ENCODE results near the gene NDUFS8. TPM values are rescaled to one million over a fixed set of nuclear protein-coding genes. Genes with fewer than 3 reads are reported as not detected.

NDUFS8 gene
- total and polyA plus RNA-seq, 10 of the 15 experiments (the other 5 are each of a cell fraction or from before 2014, with no cell fraction given) = 17.6 to 308 (median 120) TPM

DNA sequence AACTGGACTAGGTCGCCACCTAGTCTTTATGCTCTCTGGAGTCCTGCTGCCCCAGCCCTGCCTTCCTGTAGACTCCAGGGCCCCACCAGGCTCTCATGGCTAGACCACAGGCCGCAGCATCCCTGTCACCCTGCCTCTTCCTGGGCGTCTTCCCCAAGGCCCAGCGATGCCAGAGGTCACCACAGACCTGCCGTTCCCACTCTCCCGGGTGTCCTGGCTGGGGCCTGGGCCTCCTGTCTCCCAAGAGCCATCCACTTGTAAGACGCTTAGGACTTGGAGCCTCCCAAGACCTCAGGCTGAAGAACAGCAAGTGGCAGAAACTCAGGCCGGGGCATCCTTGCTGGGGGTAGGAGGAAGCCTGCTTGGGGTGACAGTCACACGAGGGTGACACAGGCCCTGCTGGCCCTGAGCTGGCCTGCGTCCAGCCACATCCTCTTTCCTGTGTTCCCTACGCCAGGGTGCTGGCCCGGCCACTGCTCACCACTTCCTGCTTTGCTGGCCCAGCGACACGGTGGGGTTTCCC, 6.3 kb downstream of the NDUFS8 start:
- RAD21 ChIA-PET (ENCODE audit: unreplicated experiment) = no interaction called here
- H3K27ac ChIP-seq (ENCODE audit: control insufficient read depth, insufficient read depth) = no peak overlapping the region

DNA sequence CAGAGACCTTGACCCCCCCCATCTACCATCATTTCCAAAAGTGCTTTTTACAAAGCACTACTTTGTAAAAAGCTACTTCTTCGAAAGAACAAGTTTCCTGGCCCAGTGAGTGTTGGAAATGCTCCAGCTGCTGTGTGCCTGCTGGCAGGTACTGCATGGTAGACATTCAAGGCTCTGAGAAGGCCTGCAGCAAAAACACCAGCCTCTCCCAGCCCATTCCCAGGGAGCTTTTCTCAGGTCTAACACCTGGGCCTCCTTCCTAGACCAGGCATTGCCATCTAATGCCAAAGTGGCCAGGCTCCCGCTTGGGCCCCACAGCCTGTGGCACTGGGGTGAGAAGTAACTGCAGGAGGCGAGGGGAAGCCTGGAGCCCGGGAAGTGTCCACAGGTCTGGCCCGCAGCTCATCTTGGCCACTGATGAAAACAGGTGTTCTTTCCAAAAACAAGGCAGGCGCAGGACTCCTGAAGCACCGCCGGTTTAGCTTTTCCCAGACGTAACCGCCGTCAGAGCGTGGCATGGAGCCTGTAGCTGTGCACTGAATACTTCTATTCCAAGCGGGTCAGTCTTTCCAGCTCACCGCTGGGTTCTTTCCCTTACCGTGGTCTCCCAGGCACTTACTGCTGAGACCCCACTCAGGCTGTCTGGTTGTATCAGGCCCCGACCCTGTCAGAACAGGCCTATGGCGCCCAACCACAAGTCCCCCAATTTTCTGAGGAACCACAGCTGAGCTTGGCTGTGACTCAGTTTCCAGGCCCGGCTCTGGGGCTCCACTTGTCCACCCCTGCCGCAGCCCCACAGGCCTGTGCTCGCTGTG, 7.1 kb downstream of the NDUFS8 start:
- POLR2A ChIA-PET = interaction anchor here (0.5 to 2.6 kb wide), 4 partner anchors 15 to 250 kb away, joined by 3 to 11 read pairs (median 4); partner anchors contain the start of gene UNC93B1
- peak overlapping the region; percentile 85 for H3K4me2 ChIP-seq (ENCODE audit: control insufficient read depth, insufficient read depth)
- peaks cover 6 to 15% of the 10 kb centered on the region in 2 experiments; a peak in 3 of 4 replicates for H3K36me3 ChIP-seq (ENCODE audit: control insufficient read depth in 2 of 2, insufficient read depth in 2 of 2, low read length in 1 of 2)
- FAIRE-seq (no peak), DNase-seq (ENCODE audit: low read depth, low spot score) (no peak), ATAC-seq (no peak)
- H2AFZ ChIP-seq (ENCODE audit: control insufficient read depth, low read depth, low read length) = no peak overlapping the region
- in situ Hi-C loops (cut with MboI) = no loop called here
- H3K4me1 ChIP-seq (ENCODE audit: control insufficient read depth, insufficient read depth, low read length) = peaks cover 13% of the 10 kb centered on the region
- H3K4me3 ChIP-seq = no peak overlapping the region
- H3K79me2 ChIP-seq (ENCODE audit: control insufficient read depth, insufficient read depth, low read length) = peaks cover 43% of the 10 kb centered on the region
- RAD21 ChIA-PET (ENCODE audit: unreplicated experiment) = no interaction called here
- SMC1A ChIA-PET (ENCODE audit: uncharacterized antibody, unreplicated experiment) = interaction anchor here (1.0 kb wide), 1 partner anchor 27 kb away, joined by 3 read pairs; the partner anchor contains the start of gene ALDH3B1
- H4K20me1 ChIP-seq (ENCODE audit: control insufficient read depth, insufficient read depth) = no peaks in the 10 kb centered on the region; the same call in 1 of the 2 replicates
- no TSS peak for BruUV-seq (replicated peaks)
- no peaks in the 10 kb centered on the region for H3K27me3 ChIP-seq (replicated peaks in 1 of 2; ENCODE audit: control insufficient read depth in 2 of 2, insufficient read depth in 2 of 2, low read length in 1 of 2)
- H3K9ac ChIP-seq (ENCODE audit: control insufficient read depth, insufficient read depth, low read length) = no peak overlapping the region
- 93% methylated on average over 20 of the region's 20 CpGs for WGBS (ENCODE audit: insufficient coverage, insufficient replicate concordance, low lambda C conversion rate, missing lambda C conversion rate)
- no peak overlapping the region for H3K27ac ChIP-seq (ENCODE audit: control insufficient read depth, insufficient read depth)
- CTCF ChIA-PET = interaction anchor here (2.2 kb wide), 1 partner anchor 28 kb away, joined by 5 read pairs; no protein-coding TSS in a partner anchor
- intact Hi-C loops (cut with micrococcal nuclease; ENCODE audit: unreplicated experiment) = loop anchor here (5.0 kb wide), 1 partner anchor 35 kb away; the partner anchor contains the start of gene UNC93B1
- H3K9me3 ChIP-seq (replicated peaks; ENCODE audit: control insufficient read depth, insufficient read depth, low read length) = no peaks in the 10 kb centered on the region
- TF ChIP-seq, protein P1, sequence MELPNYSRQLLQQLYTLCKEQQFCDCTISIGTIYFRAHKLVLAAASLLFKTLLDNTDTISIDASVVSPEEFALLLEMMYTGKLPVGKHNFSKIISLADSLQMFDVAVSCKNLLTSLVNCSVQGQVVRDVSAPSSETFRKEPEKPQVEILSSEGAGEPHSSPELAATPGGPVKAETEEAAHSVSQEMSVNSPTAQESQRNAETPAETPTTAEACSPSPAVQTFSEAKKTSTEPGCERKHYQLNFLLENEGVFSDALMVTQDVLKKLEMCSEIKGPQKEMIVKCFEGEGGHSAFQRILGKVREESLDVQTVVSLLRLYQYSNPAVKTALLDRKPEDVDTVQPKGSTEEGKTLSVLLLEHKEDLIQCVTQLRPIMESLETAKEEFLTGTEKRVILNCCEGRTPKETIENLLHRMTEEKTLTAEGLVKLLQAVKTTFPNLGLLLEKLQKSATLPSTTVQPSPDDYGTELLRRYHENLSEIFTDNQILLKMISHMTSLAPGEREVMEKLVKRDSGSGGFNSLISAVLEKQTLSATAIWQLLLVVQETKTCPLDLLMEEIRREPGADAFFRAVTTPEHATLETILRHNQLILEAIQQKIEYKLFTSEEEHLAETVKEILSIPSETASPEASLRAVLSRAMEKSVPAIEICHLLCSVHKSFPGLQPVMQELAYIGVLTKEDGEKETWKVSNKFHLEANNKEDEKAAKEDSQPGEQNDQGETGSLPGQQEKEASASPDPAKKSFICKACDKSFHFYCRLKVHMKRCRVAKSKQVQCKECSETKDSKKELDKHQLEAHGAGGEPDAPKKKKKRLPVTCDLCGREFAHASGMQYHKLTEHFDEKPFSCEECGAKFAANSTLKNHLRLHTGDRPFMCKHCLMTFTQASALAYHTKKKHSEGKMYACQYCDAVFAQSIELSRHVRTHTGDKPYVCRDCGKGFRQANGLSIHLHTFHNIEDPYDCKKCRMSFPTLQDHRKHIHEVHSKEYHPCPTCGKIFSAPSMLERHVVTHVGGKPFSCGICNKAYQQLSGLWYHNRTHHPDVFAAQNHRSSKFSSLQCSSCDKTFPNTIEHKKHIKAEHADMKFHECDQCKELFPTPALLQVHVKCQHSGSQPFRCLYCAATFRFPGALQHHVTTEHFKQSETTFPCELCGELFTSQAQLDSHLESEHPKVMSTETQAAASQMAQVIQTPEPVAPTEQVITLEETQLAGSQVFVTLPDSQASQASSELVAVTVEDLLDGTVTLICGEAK (IDR thresholded peaks at IDR 0.05; ENCODE audit: borderline replicate concordance) = no peak
- TF ChIP-seq NR2C2 (IDR thresholded peaks at IDR 0.05; ENCODE audit: borderline replicate concordance, control insufficient read depth, insufficient read length, low read depth) = no peak
- TF ChIP-seq, protein P2, sequence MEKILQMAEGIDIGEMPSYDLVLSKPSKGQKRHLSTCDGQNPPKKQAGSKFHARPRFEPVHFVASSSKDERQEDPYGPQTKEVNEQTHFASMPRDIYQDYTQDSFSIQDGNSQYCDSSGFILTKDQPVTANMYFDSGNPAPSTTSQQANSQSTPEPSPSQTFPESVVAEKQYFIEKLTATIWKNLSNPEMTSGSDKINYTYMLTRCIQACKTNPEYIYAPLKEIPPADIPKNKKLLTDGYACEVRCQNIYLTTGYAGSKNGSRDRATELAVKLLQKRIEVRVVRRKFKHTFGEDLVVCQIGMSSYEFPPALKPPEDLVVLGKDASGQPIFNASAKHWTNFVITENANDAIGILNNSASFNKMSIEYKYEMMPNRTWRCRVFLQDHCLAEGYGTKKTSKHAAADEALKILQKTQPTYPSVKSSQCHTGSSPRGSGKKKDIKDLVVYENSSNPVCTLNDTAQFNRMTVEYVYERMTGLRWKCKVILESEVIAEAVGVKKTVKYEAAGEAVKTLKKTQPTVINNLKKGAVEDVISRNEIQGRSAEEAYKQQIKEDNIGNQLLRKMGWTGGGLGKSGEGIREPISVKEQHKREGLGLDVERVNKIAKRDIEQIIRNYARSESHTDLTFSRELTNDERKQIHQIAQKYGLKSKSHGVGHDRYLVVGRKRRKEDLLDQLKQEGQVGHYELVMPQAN (conservative IDR thresholded peaks at IDR 0.05) = no peak

More for the DNA sequence above, 6.3 kb downstream of the NDUFS8 start:
- intact Hi-C loops (cut with micrococcal nuclease; ENCODE audit: unreplicated experiment) = loop anchor here (5.0 kb wide), 1 partner anchor 34 kb away; the partner anchor contains the start of gene UNC93B1
- no peak for DNase-seq (ENCODE audit: low read depth, low spot score)
- TF ChIP-seq POLR2A (IDR thresholded peaks at IDR 0.05; ENCODE audit: low read depth, low read length) (peak; percentile 61), BHLHE40 (IDR thresholded peaks at IDR 0.05; ENCODE audit: borderline replicate concordance in 1 of 2, low read depth in 2 of 2, low read length in 1 of 2) (no peak), SPI1 (IDR thresholded peaks at IDR 0.05; ENCODE audit: borderline replicate concordance, insufficient read depth, low read depth, low read length) (peak; percentile 32; the same call in 1 of the 2 replicates), SREBF1 (IDR thresholded peaks at IDR 0.05; ENCODE audit: low read length) (no peak)
- Histone ChIP-seq H3K27me3 (replicated peaks in 1 of 2; ENCODE audit: control insufficient read depth in 2 of 2, insufficient read depth in 2 of 2, low read length in 1 of 2) (no peaks in the 10 kb centered on the region), H4K20me1 (ENCODE audit: control insufficient read depth, insufficient read depth) (no peaks in the 10 kb centered on the region; the same call in 1 of the 2 replicates), H3K4me2 (ENCODE audit: control insufficient read depth, insufficient read depth) (no peak overlapping the region), H3K9me3 (replicated peaks; ENCODE audit: control insufficient read depth, insufficient read depth, low read length) (no peaks in the 10 kb centered on the region), H2AFZ (ENCODE audit: control insufficient read depth, low read depth, low read length) (no peak overlapping the region), H3K9ac (ENCODE audit: control insufficient read depth, insufficient read depth, low read length) (no peak overlapping the region; the same call in 1 of the 2 replicates), H3K79me2 (ENCODE audit: control insufficient read depth, insufficient read depth, low read length) (peaks cover 38% of the 10 kb centered on the region), H3K4me1 (ENCODE audit: control insufficient read depth, insufficient read depth, low read length) (peaks cover 17% of the 10 kb centered on the region), H3K4me3 (no peak overlapping the region), H3K36me3 (ENCODE audit: control insufficient read depth in 2 of 2, insufficient read depth in 2 of 2, low read length in 1 of 2) (peaks cover 3 to 15% of the 10 kb centered on the region in 2 experiments; a peak in 3 of 4 replicates)
- no TSS peak for BruUV-seq (replicated peaks)
- ChIA-PET CTCF (interaction anchor here (2.2 kb wide), 1 partner anchor 28 kb away, joined by 5 read pairs; no protein-coding TSS in a partner anchor), POLR2A (interaction anchor here (0.8 to 2.6 kb wide), 3 partner anchors 16 to 337 kb away, joined by 4 to 11 read pairs (median 7); partner anchors contain the start of gene UNC93B1), SMC1A (ENCODE audit: uncharacterized antibody, unreplicated experiment) (interaction anchor here (1.0 kb wide), 1 partner anchor 26 kb away, joined by 3 read pairs; the partner anchor contains the start of gene ALDH3B1)
- FAIRE-seq = no peak
- WGBS (ENCODE audit: insufficient coverage, insufficient replicate concordance, low lambda C conversion rate, missing lambda C conversion rate) = 44% methylated on average over 14 of the region's 14 CpGs
- ATAC-seq = no peak
- in situ Hi-C loops (cut with MboI) = no loop called here

All from GM12878 (cell line).